NCI-H524 treated with DMSO at 0.1 percent for 48 hours (cell line): ENCODE data around the gene CNFN.
"Not testable (repeated sequence)": the region's sequence is repeated elsewhere in the genome, so short reads cannot be mapped to it uniquely, and the experiment has no call there.

Experiments
- DNase-seq: peaks from one replicate; lab custom pipeline; 2025; lab: John Stamatoyannopoulos, UW

CNFN gene

GRCh38 chr19:42351079-42351735 is 38.9 kb downstream of the CNFN start:
- DNase-seq = no peak

GRCh38 chr19:42350417-42350816 is 39.7 kb downstream of the CNFN start:
- DNase-seq = no peak

DNA sequence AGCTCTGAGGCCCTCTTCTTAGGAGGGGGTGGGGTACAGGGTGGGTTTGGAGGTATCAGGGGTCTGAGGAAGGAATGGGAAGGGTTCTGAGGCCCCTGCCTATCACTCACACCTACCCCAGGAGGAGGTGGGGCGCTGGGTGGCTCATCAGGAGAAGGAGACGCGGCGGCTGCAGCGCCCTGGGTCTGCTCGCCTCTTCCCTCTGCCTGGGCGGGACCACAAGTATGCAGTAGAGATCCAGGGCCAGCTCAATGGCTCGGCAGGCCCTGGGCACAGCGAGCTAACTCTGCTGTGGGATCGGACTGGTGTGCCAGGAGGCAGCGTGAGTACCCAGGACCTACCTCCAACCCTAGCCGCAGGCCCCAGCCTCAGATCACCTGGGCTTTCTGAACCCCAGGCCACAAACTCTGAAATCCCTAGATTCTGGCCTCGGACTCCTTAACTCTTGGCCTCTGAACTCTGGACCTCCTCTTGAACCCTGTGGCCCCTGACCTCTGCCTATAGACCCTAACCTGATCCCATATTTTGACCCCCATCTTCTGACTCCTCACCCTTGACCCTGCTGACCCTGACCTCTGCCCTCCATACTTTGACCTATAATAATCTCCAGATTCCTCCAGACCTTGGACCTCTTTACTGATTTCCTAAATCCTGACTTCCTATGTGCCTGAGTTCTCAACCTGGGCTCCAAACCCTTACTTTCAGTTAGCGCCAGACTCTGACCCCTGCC is 40.6 kb downstream of the CNFN start:
- no peak for DNase-seq

DNA sequence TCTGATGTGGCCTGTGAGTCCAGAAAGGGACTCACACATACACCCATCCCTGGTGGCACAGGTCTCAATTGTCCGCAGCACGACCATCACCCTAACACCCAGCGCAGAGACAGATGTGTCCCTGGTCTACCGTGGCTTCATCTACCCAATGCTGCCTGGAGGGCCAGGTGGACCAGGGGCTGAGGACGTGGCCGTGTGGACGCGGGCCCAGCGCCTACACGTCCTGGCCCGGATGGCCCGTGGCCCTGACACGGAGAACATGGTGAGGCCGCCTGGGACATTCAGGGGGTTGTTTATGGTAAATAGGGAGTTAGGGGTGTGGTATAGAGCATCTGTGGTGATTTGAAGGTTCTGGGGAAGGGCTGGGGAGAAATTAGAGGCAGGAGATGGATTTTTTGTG is 41.9 kb downstream of the CNFN start:
- no peak for DNase-seq

DNA sequence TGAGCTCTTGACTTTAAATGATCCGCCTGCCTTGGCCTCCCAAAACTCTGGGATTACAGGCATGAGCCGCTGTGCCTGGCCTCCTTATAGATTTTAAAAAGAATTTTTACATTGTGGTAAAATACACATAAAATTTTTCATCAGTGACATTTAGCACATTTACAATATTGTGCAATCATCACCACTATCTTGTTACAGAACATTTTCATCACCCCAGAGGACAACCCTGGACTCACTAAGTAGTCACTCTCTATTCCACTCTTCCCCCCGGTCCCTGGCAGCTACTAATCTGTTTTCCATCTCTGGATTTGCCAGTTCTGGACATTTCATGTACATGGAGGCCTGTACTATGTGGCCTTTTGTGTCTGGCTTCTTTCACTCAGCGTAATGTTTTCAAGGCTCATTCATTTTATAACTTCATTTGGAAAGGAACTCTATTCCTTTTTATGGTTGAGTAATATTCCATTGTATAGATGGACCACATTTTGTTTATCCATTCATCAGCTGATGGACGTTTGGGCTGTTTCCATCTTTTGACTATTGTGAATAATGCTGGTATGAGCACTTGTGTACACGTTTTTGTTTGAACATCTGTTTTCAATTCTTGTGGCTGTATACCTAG is 44.8 kb downstream of the CNFN start:
- DNase-seq = no peak

DNA sequence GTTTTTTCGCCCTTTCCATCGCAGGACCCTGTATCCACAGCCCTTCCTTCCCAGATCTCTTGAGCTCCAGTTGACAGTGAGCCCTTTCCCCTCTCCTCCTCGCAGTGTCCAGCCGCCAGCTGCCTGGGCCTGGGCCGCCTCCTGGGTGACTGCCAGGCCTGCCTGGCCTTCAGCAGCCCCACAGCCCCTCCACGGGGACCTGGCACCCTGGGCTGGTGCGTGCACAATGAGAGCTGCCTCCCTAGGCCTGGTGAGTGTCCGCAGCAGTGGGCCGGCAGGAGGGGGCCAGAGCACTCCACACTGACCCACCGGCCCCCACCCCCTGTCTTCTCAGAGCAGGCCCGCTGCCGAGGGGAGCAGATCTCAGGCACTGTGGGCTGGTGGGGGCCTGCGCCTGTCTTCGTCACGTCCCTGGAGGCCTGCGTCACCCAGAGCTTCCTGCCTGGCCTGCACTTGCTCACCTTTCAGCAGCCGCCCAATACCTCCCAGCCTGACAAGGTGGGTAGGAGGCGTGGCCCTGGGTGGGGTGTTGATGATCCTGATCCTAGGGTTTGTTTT is 45.7 kb downstream of the CNFN start:
- DNase-seq = no peak

- no peak for DNase-seq
These were observed 46.6 kb downstream of the CNFN start for GRCh38 chr19:42343344-42344110.

- not testable (repeated sequence) for DNase-seq
These were observed 50.2 kb downstream of the CNFN start for GRCh38 chr19:42339922-42340321.

DNA sequence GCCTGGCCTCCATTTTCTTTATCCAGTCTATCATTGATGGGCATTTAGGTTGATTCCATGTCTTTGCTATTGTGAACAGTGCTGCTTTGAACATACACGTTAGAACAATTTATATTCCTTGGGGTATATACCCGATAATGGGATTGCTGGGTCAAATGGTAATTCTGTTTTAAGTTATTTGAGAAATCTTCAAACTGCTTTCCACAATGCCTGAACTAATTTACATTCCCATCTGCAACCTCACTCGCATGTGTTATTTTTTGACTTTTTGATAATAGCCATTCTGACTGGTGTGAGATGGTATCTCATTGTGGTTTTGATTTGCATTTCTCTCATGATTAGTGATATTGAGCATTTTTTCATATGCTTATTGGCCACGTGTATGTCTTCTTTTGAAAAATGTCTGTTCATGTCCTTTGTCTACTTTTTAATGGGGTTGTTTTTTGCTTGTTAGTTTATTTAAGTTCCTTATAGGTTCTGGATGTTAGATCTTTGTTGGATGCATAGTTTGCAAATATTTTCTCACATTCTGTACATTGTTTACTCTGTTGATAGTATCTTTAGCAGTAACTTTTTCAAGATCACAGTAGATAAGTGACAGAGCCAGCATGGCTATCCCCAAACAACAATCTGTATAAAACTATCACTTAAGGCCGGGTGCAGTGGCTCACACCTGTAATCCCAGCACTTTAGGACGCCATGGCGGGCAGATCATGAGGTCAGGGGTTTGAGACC is 50.8 kb downstream of the CNFN start:
- DNase-seq = not testable (repeated sequence)
